ENCODE measurements around the gene ATCAY. TPM values are rescaled to one million over a fixed set of nuclear protein-coding genes. Genes with fewer than 3 reads are reported as not detected.
"Not testable (repeated sequence)": the region's sequence is repeated elsewhere in the genome, so short reads cannot be mapped to it uniquely, and the experiment has no call there.

The ATCAY gene
- total RNA-seq, 2 donors from 2014 or later = 0.58 to 2.8 TPM

- 91 to 95% methylated on average over 14 to 17 of the region's 17 CpGs for WGBS, 2 experiments (ENCODE audit: insufficient coverage in 1 of 2, insufficient read length in 1 of 2)
Measured at GRCh38 chr19:3890591-3890990, 10.1 kb downstream of the ATCAY start.

DNA sequence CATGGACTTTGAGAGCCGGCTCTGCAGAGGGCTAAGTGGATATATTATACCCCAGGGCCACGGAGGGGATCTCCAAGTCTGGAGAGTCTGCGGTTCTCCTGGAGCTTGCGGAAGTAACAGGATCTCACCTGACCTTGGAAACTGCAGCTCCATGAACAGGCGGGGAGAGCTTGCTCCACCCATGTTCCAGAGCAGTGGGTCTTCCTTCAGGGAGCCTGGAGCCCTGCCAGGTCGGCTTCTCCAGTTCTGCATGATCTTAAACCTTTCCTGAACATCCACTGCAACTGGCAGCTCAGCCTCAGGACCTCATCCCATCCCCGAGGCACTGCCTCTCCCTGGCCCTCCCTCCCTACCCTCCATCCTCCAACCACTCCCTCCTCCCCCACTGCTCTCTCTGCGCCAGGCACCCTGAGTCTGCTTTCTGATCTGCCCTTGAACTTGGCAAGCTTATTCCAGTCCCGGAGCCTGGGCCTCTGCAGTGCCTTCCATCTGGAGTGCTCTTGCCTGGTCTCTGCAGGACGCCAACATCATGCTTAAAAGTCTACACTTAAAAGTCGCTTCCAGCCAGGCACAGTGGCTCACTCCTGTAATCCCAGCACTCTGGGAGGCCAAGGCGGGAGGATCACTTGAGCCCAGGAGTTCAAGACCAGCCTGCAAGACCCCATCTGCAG lies 13.2 kb downstream of the ATCAY start:
- TF ChIP-seq CTCF (conservative IDR thresholded peaks at IDR 0.05) = no peak
- no peak for DNase-seq
- 88 to 90% methylated on average over 8 to 12 of the region's 12 CpGs for WGBS, 2 experiments (ENCODE audit: insufficient coverage in 1 of 2, insufficient read length in 1 of 2)
- Mint-ChIP-seq H3K4me3 (no peak overlapping the region), H3K9me3 (peaks cover 6% of the 10 kb centered on the region), H3K27ac (no peak overlapping the region), H3K27me3 (ENCODE audit: insufficient read depth) (no peaks in the 10 kb centered on the region), H3K36me3 (ENCODE audit: low read depth) (peaks cover 2% of the 10 kb centered on the region), H3K4me1 (no peaks in the 10 kb centered on the region)
- Histone ChIP-seq H3K9ac (ENCODE audit: extremely low read depth, low read length, poor library complexity, severe bottlenecking) (no peak overlapping the region), H3K9me3 (ENCODE audit: control insufficient read depth, low read length) (peaks cover 6% of the 10 kb centered on the region), H3K27ac (ENCODE audit: low read depth, low read length) (no peak overlapping the region), H3K4me3 (ENCODE audit: low read length) (no peak overlapping the region), H3K27me3 (ENCODE audit: control insufficient read depth, insufficient read depth, low read length, poor library complexity, severe bottlenecking) (no peaks in the 10 kb centered on the region), H3K4me1 (ENCODE audit: control insufficient read depth, insufficient read depth, low read length) (no peaks in the 10 kb centered on the region), H3K36me3 (ENCODE audit: control insufficient read depth, insufficient read depth, low read length) (no peaks in the 10 kb centered on the region)

More at GRCh38 chr19:3890591-3890990, 10.1 kb downstream of the ATCAY start:
- Mint-ChIP-seq H3K9me3 (no peaks in the 10 kb centered on the region), H3K36me3 (ENCODE audit: low read depth) (no peaks in the 10 kb centered on the region), H3K4me3 (no peak overlapping the region), H3K4me1 (no peaks in the 10 kb centered on the region), H3K27me3 (ENCODE audit: insufficient read depth) (no peaks in the 10 kb centered on the region), H3K27ac (no peak overlapping the region)
- Histone ChIP-seq H3K9ac (ENCODE audit: extremely low read depth, low read length, poor library complexity, severe bottlenecking) (no peak overlapping the region), H3K4me3 (ENCODE audit: low read length) (no peak overlapping the region), H3K4me1 (ENCODE audit: control insufficient read depth, insufficient read depth, low read length) (no peaks in the 10 kb centered on the region), H3K27me3 (ENCODE audit: control insufficient read depth, insufficient read depth, low read length, poor library complexity, severe bottlenecking) (no peaks in the 10 kb centered on the region), H3K9me3 (ENCODE audit: control insufficient read depth, low read length) (no peaks in the 10 kb centered on the region), H3K27ac (ENCODE audit: low read depth, low read length) (no peak overlapping the region), H3K36me3 (ENCODE audit: control insufficient read depth, insufficient read depth, low read length) (no peaks in the 10 kb centered on the region)
- no peak for DNase-seq
- TF ChIP-seq CTCF (conservative IDR thresholded peaks at IDR 0.05) = no peak

- H3K27ac Mint-ChIP-seq; DNase-seq; H3K36me3 Mint-ChIP-seq (ENCODE audit: low read depth); H3K9me3 ChIP-seq (ENCODE audit: control insufficient read depth, low read length); H3K4me3 ChIP-seq (ENCODE audit: low read length); H3K4me3 Mint-ChIP-seq; H3K27me3 Mint-ChIP-seq (ENCODE audit: insufficient read depth); H3K27me3 ChIP-seq (ENCODE audit: control insufficient read depth, insufficient read depth, low read length, poor library complexity, severe bottlenecking); H3K4me1 Mint-ChIP-seq; H3K27ac ChIP-seq (ENCODE audit: low read depth, low read length); H3K4me1 ChIP-seq (ENCODE audit: control insufficient read depth, insufficient read depth, low read length); H3K9ac ChIP-seq (ENCODE audit: extremely low read depth, low read length, poor library complexity, severe bottlenecking); H3K36me3 ChIP-seq (ENCODE audit: control insufficient read depth, insufficient read depth, low read length): not testable (repeated sequence)
- 90% methylated on average over 3 to 5 of the region's 5 CpGs for WGBS, 2 experiments (ENCODE audit: insufficient coverage in 1 of 2, insufficient read length in 1 of 2)
- peaks cover 14% of the 10 kb centered on the region for H3K9me3 Mint-ChIP-seq
Measured at GRCh38 chr19:3894959-3895358, 14.5 kb downstream of the ATCAY start.

GRCh38 chr19:3895788-3896187 lies 15.3 kb downstream of the ATCAY start:
- H3K4me3 ChIP-seq (ENCODE audit: low read length) = no peak overlapping the region
- no peak for DNase-seq
- H3K9ac ChIP-seq (ENCODE audit: extremely low read depth, low read length, poor library complexity, severe bottlenecking) = no peak overlapping the region
- peaks cover 14% of the 10 kb centered on the region for H3K9me3 Mint-ChIP-seq
- TF ChIP-seq CTCF (conservative IDR thresholded peaks at IDR 0.05) = no peak
- peaks cover 2% of the 10 kb centered on the region for H3K36me3 Mint-ChIP-seq (ENCODE audit: low read depth)
- H3K4me3 Mint-ChIP-seq = no peak overlapping the region
- no peaks in the 10 kb centered on the region for H3K4me1 ChIP-seq (ENCODE audit: control insufficient read depth, insufficient read depth, low read length)
- peaks cover 7% of the 10 kb centered on the region for H3K9me3 ChIP-seq (ENCODE audit: control insufficient read depth, low read length)
- no peak overlapping the region for H3K27ac Mint-ChIP-seq
- 90 to 92% methylated on average over 2 to 5 of the region's 5 CpGs for WGBS, 2 experiments (ENCODE audit: insufficient coverage in 1 of 2, insufficient read length in 1 of 2)
- no peaks in the 10 kb centered on the region for H3K27me3 ChIP-seq (ENCODE audit: control insufficient read depth, insufficient read depth, low read length, poor library complexity, severe bottlenecking)
- no peaks in the 10 kb centered on the region for H3K27me3 Mint-ChIP-seq (ENCODE audit: insufficient read depth)
- no peaks in the 10 kb centered on the region for H3K36me3 ChIP-seq (ENCODE audit: control insufficient read depth, insufficient read depth, low read length)
- no peak overlapping the region for H3K27ac ChIP-seq (ENCODE audit: low read depth, low read length)
- no peaks in the 10 kb centered on the region for H3K4me1 Mint-ChIP-seq

Data from endodermal cell (in vitro differentiated cells).